Measurements from ENCODE around the gene CRYL1. TPM values are rescaled to one million over a fixed set of nuclear protein-coding genes. Genes with fewer than 3 reads are reported as not detected.

CRYL1 gene
- total RNA-seq, 1 experiment from 2014 or later = 12.2 TPM

DNA sequence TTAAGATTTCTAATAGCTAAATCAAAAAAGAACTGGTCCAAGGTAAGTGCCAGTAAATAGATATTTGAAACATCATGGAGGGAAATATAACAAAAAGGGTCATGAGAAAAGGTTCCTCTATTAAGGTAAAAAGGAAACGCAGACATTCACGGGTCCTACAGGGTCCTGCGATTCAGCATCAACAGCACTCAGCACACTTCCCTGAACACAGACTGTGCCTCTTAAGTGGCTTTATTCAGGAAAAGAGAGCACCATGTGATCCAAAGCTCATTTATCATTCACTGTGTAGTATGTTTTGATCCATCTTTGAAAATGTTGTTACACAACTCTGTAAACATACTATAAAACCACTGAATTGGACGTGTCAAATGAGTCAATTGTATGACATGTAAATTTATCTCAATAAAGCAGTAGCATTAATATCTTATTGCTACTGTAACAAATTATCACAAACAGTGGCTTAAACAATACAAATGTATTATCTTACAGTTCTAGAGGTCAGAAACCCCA lies 33.7 kb downstream of the CRYL1 start:
- CTCF ChIA-PET = interaction anchor here (0.6 kb wide), 1 partner anchor 242 kb away, joined by 5 read pairs; no protein-coding TSS in a partner anchor
- Mint-ChIP-seq H3K27ac (ENCODE audit: unreplicated experiment) (no peak overlapping the region), H3K4me1 (ENCODE audit: low read depth, unreplicated experiment) (no peaks in the 10 kb centered on the region), H3K4me3 (ENCODE audit: low read depth, unreplicated experiment) (no peak overlapping the region), H3K9me3 (ENCODE audit: low read depth, unreplicated experiment) (no peaks in the 10 kb centered on the region), H3K27me3 (ENCODE audit: unreplicated experiment) (no peaks in the 10 kb centered on the region), H3K36me3 (ENCODE audit: insufficient read depth, unreplicated experiment) (no peaks in the 10 kb centered on the region)
- intact Hi-C loops (cut with micrococcal nuclease; ENCODE audit: unreplicated experiment) = no loop called here
- no TSS peak for BruUV-seq (replicated peaks)
- TF ChIP-seq, protein P1, sequence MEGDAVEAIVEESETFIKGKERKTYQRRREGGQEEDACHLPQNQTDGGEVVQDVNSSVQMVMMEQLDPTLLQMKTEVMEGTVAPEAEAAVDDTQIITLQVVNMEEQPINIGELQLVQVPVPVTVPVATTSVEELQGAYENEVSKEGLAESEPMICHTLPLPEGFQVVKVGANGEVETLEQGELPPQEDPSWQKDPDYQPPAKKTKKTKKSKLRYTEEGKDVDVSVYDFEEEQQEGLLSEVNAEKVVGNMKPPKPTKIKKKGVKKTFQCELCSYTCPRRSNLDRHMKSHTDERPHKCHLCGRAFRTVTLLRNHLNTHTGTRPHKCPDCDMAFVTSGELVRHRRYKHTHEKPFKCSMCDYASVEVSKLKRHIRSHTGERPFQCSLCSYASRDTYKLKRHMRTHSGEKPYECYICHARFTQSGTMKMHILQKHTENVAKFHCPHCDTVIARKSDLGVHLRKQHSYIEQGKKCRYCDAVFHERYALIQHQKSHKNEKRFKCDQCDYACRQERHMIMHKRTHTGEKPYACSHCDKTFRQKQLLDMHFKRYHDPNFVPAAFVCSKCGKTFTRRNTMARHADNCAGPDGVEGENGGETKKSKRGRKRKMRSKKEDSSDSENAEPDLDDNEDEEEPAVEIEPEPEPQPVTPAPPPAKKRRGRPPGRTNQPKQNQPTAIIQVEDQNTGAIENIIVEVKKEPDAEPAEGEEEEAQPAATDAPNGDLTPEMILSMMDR (IDR thresholded peaks at IDR 0.05; ENCODE audit: unreplicated experiment) = no peak
- DNase-seq = no peak

DNA sequence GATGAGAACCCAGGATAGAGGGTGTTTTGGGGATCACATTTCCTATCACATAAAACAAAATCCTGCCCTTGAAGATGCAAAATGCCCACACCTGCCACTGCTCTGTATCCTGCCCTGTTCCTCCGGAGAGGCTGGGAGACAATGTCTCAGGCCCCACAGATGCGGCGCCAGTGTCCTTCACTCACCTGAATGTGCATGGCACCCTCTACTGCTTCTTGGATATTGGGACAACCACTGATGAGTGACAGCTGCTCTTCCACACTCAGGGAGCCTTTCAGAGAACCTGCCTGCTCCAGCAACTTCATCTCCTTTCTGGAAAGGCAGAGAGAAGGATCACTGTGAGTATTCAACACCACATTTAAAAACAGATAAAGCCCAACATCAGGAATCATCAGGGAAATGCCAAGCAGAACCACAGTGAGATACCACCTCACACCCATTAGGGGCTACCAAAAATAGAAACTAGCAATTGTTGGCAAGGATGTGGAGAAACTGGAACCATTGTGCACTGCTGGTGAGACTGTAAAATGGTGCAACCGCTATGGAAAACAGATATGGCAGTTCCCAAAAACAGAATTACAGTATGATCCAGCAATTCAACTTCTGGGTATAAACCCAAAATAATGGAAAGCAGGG lies 36.4 kb downstream of the CRYL1 start:
- TF ChIP-seq, protein P1 (IDR thresholded peaks at IDR 0.05; ENCODE audit: unreplicated experiment) = peak; percentile 46
- BruUV-seq (replicated peaks) = no TSS peak
- Mint-ChIP-seq H3K4me3 (ENCODE audit: low read depth, unreplicated experiment) (no peak overlapping the region), H3K27me3 (ENCODE audit: unreplicated experiment) (no peaks in the 10 kb centered on the region), H3K36me3 (ENCODE audit: insufficient read depth, unreplicated experiment) (no peaks in the 10 kb centered on the region), H3K9me3 (ENCODE audit: low read depth, unreplicated experiment) (no peaks in the 10 kb centered on the region), H3K27ac (ENCODE audit: unreplicated experiment) (no peak overlapping the region), H3K4me1 (ENCODE audit: low read depth, unreplicated experiment) (no peaks in the 10 kb centered on the region)
- peak; percentile 69 for DNase-seq
- CTCF ChIA-PET = interaction anchor here (0.7 to 2.3 kb wide), 3 partner anchors 18 to 358 kb away, joined by 3 to 10 read pairs (median 4); no protein-coding TSS in a partner anchor
- intact Hi-C loops (cut with micrococcal nuclease; ENCODE audit: unreplicated experiment) = loop anchor here (1.0 to 10.0 kb wide), 5 partner anchors 75 to 307 kb away; no protein-coding TSS in a partner anchor

DNA sequence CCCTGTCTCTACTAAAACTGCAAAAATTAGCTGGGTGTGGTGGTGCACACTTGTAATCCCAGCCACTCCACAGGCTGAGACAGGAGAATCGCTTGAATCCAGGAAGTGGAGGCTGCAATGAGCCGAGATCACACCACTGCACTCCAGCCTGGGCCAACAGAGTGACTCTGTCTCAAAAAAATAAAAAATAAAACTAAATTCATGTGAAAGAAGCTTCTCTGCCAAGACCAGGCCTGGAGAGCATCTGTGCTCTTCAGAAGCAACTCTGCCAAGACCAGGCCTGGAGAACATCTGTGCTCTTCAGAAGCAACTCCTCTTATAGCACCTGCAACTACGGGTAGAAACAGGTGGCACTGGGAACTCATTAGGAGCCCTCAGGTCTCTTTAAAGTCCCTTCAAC lies 37.7 kb downstream of the CRYL1 start:
- CTCF ChIA-PET = interaction anchor here (0.6 to 2.3 kb wide), 2 partner anchors 153 to 291 kb away, joined by 4 to 10 read pairs; no protein-coding TSS in a partner anchor

DNA sequence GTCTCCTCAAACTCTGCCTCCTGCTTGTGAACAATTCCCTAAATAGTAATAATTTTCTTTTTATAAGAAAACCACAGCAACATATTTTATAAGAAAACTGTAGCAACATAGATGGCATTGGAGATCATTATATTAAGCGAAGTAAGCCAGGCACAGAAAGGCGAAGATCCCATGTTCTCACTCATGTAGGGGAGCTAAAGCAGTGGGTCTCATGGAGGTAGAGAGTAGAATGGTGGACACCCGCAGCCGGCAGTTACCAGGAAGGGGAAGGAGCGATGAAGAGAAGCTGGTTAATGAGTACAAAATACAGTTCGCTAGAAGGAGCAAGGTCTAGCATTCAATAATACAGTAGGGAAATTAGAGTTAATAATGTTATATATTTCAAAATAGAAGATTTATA lies 42.9 kb downstream of the CRYL1 start:
- H3K4me3 Mint-ChIP-seq (ENCODE audit: low read depth, unreplicated experiment) = peak overlapping the region; percentile 50
- peak overlapping the region; percentile 12 for H3K27ac Mint-ChIP-seq (ENCODE audit: unreplicated experiment)
- intact Hi-C loops (cut with micrococcal nuclease; ENCODE audit: unreplicated experiment) = loop anchor here (10.0 kb wide), 3 partner anchors 68 to 158 kb away; no protein-coding TSS in a partner anchor
- no peak for DNase-seq
- H3K9me3 Mint-ChIP-seq (ENCODE audit: low read depth, unreplicated experiment) = no peaks in the 10 kb centered on the region
- peaks cover 6% of the 10 kb centered on the region for H3K36me3 Mint-ChIP-seq (ENCODE audit: insufficient read depth, unreplicated experiment)
- CTCF ChIA-PET = interaction anchor here (0.5 to 1.1 kb wide), 3 partner anchors 227 to 286 kb away, joined by 3 to 11 read pairs (median 4); no protein-coding TSS in a partner anchor
- TF ChIP-seq, protein P1 (IDR thresholded peaks at IDR 0.05; ENCODE audit: unreplicated experiment) = no peak
- no TSS peak for BruUV-seq (replicated peaks)
- no peaks in the 10 kb centered on the region for H3K27me3 Mint-ChIP-seq (ENCODE audit: unreplicated experiment)
- H3K4me1 Mint-ChIP-seq (ENCODE audit: low read depth, unreplicated experiment) = peaks cover 7% of the 10 kb centered on the region

More for the DNA sequence above, 37.7 kb downstream of the CRYL1 start:
- H3K9me3 Mint-ChIP-seq (ENCODE audit: low read depth, unreplicated experiment) = no peaks in the 10 kb centered on the region
- BruUV-seq (replicated peaks) = no TSS peak
- H3K4me1 Mint-ChIP-seq (ENCODE audit: low read depth, unreplicated experiment) = no peaks in the 10 kb centered on the region
- intact Hi-C loops (cut with micrococcal nuclease; ENCODE audit: unreplicated experiment) = loop anchor here (10.0 kb wide), 3 partner anchors 73 to 163 kb away; no protein-coding TSS in a partner anchor
- H3K27me3 Mint-ChIP-seq (ENCODE audit: unreplicated experiment) = no peaks in the 10 kb centered on the region
- no peak for DNase-seq
- no peaks in the 10 kb centered on the region for H3K36me3 Mint-ChIP-seq (ENCODE audit: insufficient read depth, unreplicated experiment)
- TF ChIP-seq, protein P1 (IDR thresholded peaks at IDR 0.05; ENCODE audit: unreplicated experiment) = no peak
- H3K27ac Mint-ChIP-seq (ENCODE audit: unreplicated experiment) = no peak overlapping the region
- no peak overlapping the region for H3K4me3 Mint-ChIP-seq (ENCODE audit: low read depth, unreplicated experiment)

All from Calu3 (cell line).